ENCODE data around the gene GJC1. TPM values are rescaled to one million over a fixed set of nuclear protein-coding genes. Genes with fewer than 3 reads are reported as not detected.
A peak's percentile ranks its signal among the peaks of the same experiment; 100 is the strongest.
"Not testable (repeated sequence)": the region's sequence is repeated elsewhere in the genome, so short reads cannot be mapped to it uniquely, and the experiment has no call there.

Gene GJC1
- total and polyA plus RNA-seq, 2 donors (not counting 1 experiment from before 2014, with no cell fraction given) = 33.9 to 97.3 TPM

GRCh38 chr17:44827863-44828262 lies 2.2 kb downstream of the GJC1 start:
- Histone ChIP-seq H3K36me3 (ENCODE audit: control insufficient read depth, insufficient read depth, low read length) (no peaks in the 10 kb centered on the region), H3K9me3 (ENCODE audit: control insufficient read depth, insufficient read depth, low read depth, low read length) (no peaks in the 10 kb centered on the region), H3K4me3 (replicated peaks in 1 of 4; ENCODE audit: control extremely low read depth in 1 of 4, insufficient read depth in 1 of 4, low read depth in 3 of 4, low read length in 4 of 4) (peak overlapping the region; percentile 91 to 99 (median 96)), H3K79me2 (ENCODE audit: control insufficient read depth, insufficient read depth, low read length) (peaks cover 65% of the 10 kb centered on the region), H3K4me1 (ENCODE audit: control insufficient read depth, extremely low read depth, insufficient read depth, low read length) (peaks cover 2% of the 10 kb centered on the region), H2AFZ (ENCODE audit: low read length) (no peak overlapping the region), H3K4me2 (ENCODE audit: extremely low read depth, insufficient read depth, low read length) (peak overlapping the region; percentile 55), H3K27ac (ENCODE audit: insufficient read depth, low read length) (peak overlapping the region; percentile 94), H3K27me3 (ENCODE audit: control insufficient read depth, insufficient read depth, low read length) (no peaks in the 10 kb centered on the region), H4K20me1 (ENCODE audit: control insufficient read depth, extremely low read depth, insufficient read depth, low read length) (no peaks in the 10 kb centered on the region), H3K9ac (ENCODE audit: insufficient read depth, low read length) (peak overlapping the region; percentile 93)
- no peak for DNase-seq (ENCODE audit: low read depth in 2 of 2)
- no peak for TF ChIP-seq EZH2 (IDR thresholded peaks at IDR 0.05; ENCODE audit: low read length, missing control alignments)
- no peak for TF ChIP-seq CTCF (conservative IDR thresholded peaks at IDR 0.05 in 1 of 2, IDR thresholded peaks at IDR 0.05 in 1 of 2; ENCODE audit: low read depth in 1 of 2, low read length in 2 of 2)

GRCh38 chr17:44826123-44826790 lies 3.8 kb downstream of the GJC1 start:
- Histone ChIP-seq H3K27ac (ENCODE audit: insufficient read depth, low read length) (peak overlapping the region; percentile 65), H3K4me3 (replicated peaks in 1 of 4; ENCODE audit: control extremely low read depth in 1 of 4, insufficient read depth in 1 of 4, low read depth in 3 of 4, low read length in 4 of 4) (no peak overlapping the region), H4K20me1 (ENCODE audit: control insufficient read depth, extremely low read depth, insufficient read depth, low read length) (no peaks in the 10 kb centered on the region), H3K27me3 (ENCODE audit: control insufficient read depth, insufficient read depth, low read length) (no peaks in the 10 kb centered on the region), H3K79me2 (ENCODE audit: control insufficient read depth, insufficient read depth, low read length) (peaks cover 74% of the 10 kb centered on the region), H3K4me2 (ENCODE audit: extremely low read depth, insufficient read depth, low read length) (peak overlapping the region; percentile 26), H3K4me1 (ENCODE audit: control insufficient read depth, extremely low read depth, insufficient read depth, low read length) (peaks cover 10% of the 10 kb centered on the region), H3K36me3 (ENCODE audit: control insufficient read depth, insufficient read depth, low read length) (no peaks in the 10 kb centered on the region), H2AFZ (ENCODE audit: low read length) (no peak overlapping the region), H3K9me3 (ENCODE audit: control insufficient read depth, insufficient read depth, low read depth, low read length) (no peaks in the 10 kb centered on the region), H3K9ac (ENCODE audit: insufficient read depth, low read length) (no peak overlapping the region)
- TF ChIP-seq CTCF (conservative IDR thresholded peaks at IDR 0.05 in 1 of 2, IDR thresholded peaks at IDR 0.05 in 1 of 2; ENCODE audit: low read depth in 1 of 2, low read length in 2 of 2) = no peak
- no peak for TF ChIP-seq EZH2 (IDR thresholded peaks at IDR 0.05; ENCODE audit: low read length, missing control alignments)
- DNase-seq (ENCODE audit: low read depth in 2 of 2) = peak in 1 of 2 donors; percentile 53

- not testable (repeated sequence) for H3K9ac ChIP-seq (ENCODE audit: insufficient read depth, low read length); H3K9me3 ChIP-seq (ENCODE audit: control insufficient read depth, insufficient read depth, low read depth, low read length); H3K36me3 ChIP-seq (ENCODE audit: control insufficient read depth, insufficient read depth, low read length); H2AFZ ChIP-seq (ENCODE audit: low read length); DNase-seq (ENCODE audit: low read depth in 2 of 2); H4K20me1 ChIP-seq (ENCODE audit: control insufficient read depth, extremely low read depth, insufficient read depth, low read length); H3K4me2 ChIP-seq (ENCODE audit: extremely low read depth, insufficient read depth, low read length); H3K27me3 ChIP-seq (ENCODE audit: control insufficient read depth, insufficient read depth, low read length); H3K4me3 ChIP-seq (replicated peaks in 1 of 4; ENCODE audit: control extremely low read depth in 1 of 4, insufficient read depth in 1 of 4, low read depth in 3 of 4, low read length in 4 of 4)
- Histone ChIP-seq H3K27ac (ENCODE audit: insufficient read depth, low read length) (peak overlapping the region; percentile 65), H3K79me2 (ENCODE audit: control insufficient read depth, insufficient read depth, low read length) (peaks cover 76% of the 10 kb centered on the region), H3K4me1 (ENCODE audit: control insufficient read depth, extremely low read depth, insufficient read depth, low read length) (peaks cover 15% of the 10 kb centered on the region)
Observed at GRCh38 chr17:44825236-44825635, 4.9 kb downstream of the GJC1 start.
